ENCODE results near the gene NARF.

The NARF gene

GRCh38 chr17:82436601-82437324 lies 21.8 kb upstream of the NARF start:
- no peak overlapping the region for H3K27ac Mint-ChIP-seq
- H3K9me3 Mint-ChIP-seq: no peaks in the 10 kb centered on the region
- H3K27me3 Mint-ChIP-seq: no peaks in the 10 kb centered on the region
- DNase-seq: no peak
- peaks cover 11% of the 10 kb centered on the region for H3K36me3 Mint-ChIP-seq (ENCODE audit: insufficient read depth)
- ATAC-seq (replicated peaks): no peak
- H3K4me3 Mint-ChIP-seq: no peak overlapping the region
- peaks cover 3 to 17% of the 10 kb centered on the region in 2 donors for H3K4me1 Mint-ChIP-seq (ENCODE audit: low read depth in 2 of 2)

- Mint-ChIP-seq H3K27ac (no peak overlapping the region), H3K9me3 (no peaks in the 10 kb centered on the region), H3K36me3 (ENCODE audit: insufficient read depth) (peaks cover 12% of the 10 kb centered on the region), H3K27me3 (no peaks in the 10 kb centered on the region), H3K4me1 (ENCODE audit: low read depth in 2 of 2) (peaks cover 3 to 17% of the 10 kb centered on the region in 2 donors), H3K4me3 (no peak overlapping the region)
- DNase-seq: no peak
- ATAC-seq (replicated peaks): no peak
These were observed 21.2 kb upstream of the NARF start for GRCh38 chr17:82437325-82437668.

- Mint-ChIP-seq H3K27ac (peak overlapping the region in 1 of 2 donors; percentile 44), H3K27me3 (no peaks in the 10 kb centered on the region), H3K36me3 (ENCODE audit: insufficient read depth) (peaks cover 23% of the 10 kb centered on the region), H3K4me3 (no peak overlapping the region), H3K4me1 (ENCODE audit: low read depth in 2 of 2) (peaks cover 3 to 17% of the 10 kb centered on the region in 2 donors), H3K9me3 (no peaks in the 10 kb centered on the region)
- DNase-seq (no peak), ATAC-seq (replicated peaks) (no peak)
These were observed 19.9 kb upstream of the NARF start for GRCh38 chr17:82438401-82439193.

GRCh38 chr17:82439194-82439828 lies 19.2 kb upstream of the NARF start:
- Mint-ChIP-seq H3K36me3 (ENCODE audit: insufficient read depth) (peaks cover 25% of the 10 kb centered on the region), H3K27ac (no peak overlapping the region), H3K27me3 (no peaks in the 10 kb centered on the region), H3K4me3 (no peak overlapping the region), H3K4me1 (ENCODE audit: low read depth in 2 of 2) (peaks cover 0 to 11% of the 10 kb centered on the region in 2 donors), H3K9me3 (no peaks in the 10 kb centered on the region)
- DNase-seq (no peak), ATAC-seq (replicated peaks) (no peak)

- Mint-ChIP-seq H3K4me1 (ENCODE audit: low read depth in 2 of 2) (peaks cover 0 to 8% of the 10 kb centered on the region in 2 donors), H3K4me3 (no peak overlapping the region), H3K9me3 (no peaks in the 10 kb centered on the region), H3K27ac (no peak overlapping the region), H3K27me3 (no peaks in the 10 kb centered on the region), H3K36me3 (ENCODE audit: insufficient read depth) (peaks cover 30% of the 10 kb centered on the region)
- ATAC-seq (replicated peaks) (no peak), DNase-seq (no peak)
These were observed 18.6 kb upstream of the NARF start for GRCh38 chr17:82439829-82440365.

- peak; percentile 29 for ATAC-seq (replicated peaks)
These were observed 18.0 kb upstream of the NARF start for GRCh38 chr17:82440469-82440981.

GRCh38 chr17:82440991-82441627 lies 17.4 kb upstream of the NARF start:
- Mint-ChIP-seq H3K27ac (peak overlapping the region in 1 of 2 donors; percentile 59), H3K9me3 (no peaks in the 10 kb centered on the region), H3K4me1 (ENCODE audit: low read depth in 2 of 2) (peaks cover 0 to 8% of the 10 kb centered on the region in 2 donors), H3K36me3 (ENCODE audit: insufficient read depth) (peaks cover 30% of the 10 kb centered on the region), H3K27me3 (no peaks in the 10 kb centered on the region), H3K4me3 (no peak overlapping the region)
- DNase-seq (no peak), ATAC-seq (replicated peaks) (no peak)

More at GRCh38 chr17:82440469-82440981, 18.0 kb upstream of the NARF start:
- peaks cover 0 to 8% of the 10 kb centered on the region in 2 donors for H3K4me1 Mint-ChIP-seq (ENCODE audit: low read depth in 2 of 2)
- no peak for DNase-seq
- no peak overlapping the region for H3K27ac Mint-ChIP-seq
- no peaks in the 10 kb centered on the region for H3K9me3 Mint-ChIP-seq
- peaks cover 30% of the 10 kb centered on the region for H3K36me3 Mint-ChIP-seq (ENCODE audit: insufficient read depth)
- H3K4me3 Mint-ChIP-seq: no peak overlapping the region
- H3K27me3 Mint-ChIP-seq: no peaks in the 10 kb centered on the region

GRCh38 chr17:82441691-82442487 lies 16.7 kb upstream of the NARF start:
- H3K36me3 Mint-ChIP-seq (ENCODE audit: insufficient read depth): peaks cover 37% of the 10 kb centered on the region
- ATAC-seq (replicated peaks) (no peak), DNase-seq (no peak)
- H3K27ac Mint-ChIP-seq: peak overlapping the region in 1 of 2 donors; percentile 59
- no peaks in the 10 kb centered on the region for H3K27me3 Mint-ChIP-seq
- H3K4me1 Mint-ChIP-seq (ENCODE audit: low read depth in 2 of 2): peaks cover 3 to 11% of the 10 kb centered on the region in 2 donors
- no peaks in the 10 kb centered on the region for H3K9me3 Mint-ChIP-seq
- no peak overlapping the region for H3K4me3 Mint-ChIP-seq

- H3K4me3 Mint-ChIP-seq: no peak overlapping the region
- peaks cover 8 to 14% of the 10 kb centered on the region in 2 donors for H3K4me1 Mint-ChIP-seq (ENCODE audit: low read depth in 2 of 2)
- no peaks in the 10 kb centered on the region for H3K27me3 Mint-ChIP-seq
- no peak for ATAC-seq (replicated peaks)
- no peak for DNase-seq
- H3K36me3 Mint-ChIP-seq (ENCODE audit: insufficient read depth): peaks cover 40% of the 10 kb centered on the region
- peak overlapping the region in 1 of 2 donors; percentile 44 for H3K27ac Mint-ChIP-seq
- H3K9me3 Mint-ChIP-seq: no peaks in the 10 kb centered on the region
These were observed 15.7 kb upstream of the NARF start for GRCh38 chr17:82442643-82443464.

- H3K27ac Mint-ChIP-seq: peak overlapping the region in 1 of 2 donors; percentile 44
These were observed 14.9 kb upstream of the NARF start for GRCh38 chr17:82443465-82444283.

GRCh38 chr17:82444284-82444893 lies 14.2 kb upstream of the NARF start:
- Mint-ChIP-seq H3K27ac (no peak overlapping the region), H3K4me1 (ENCODE audit: low read depth in 2 of 2) (peaks cover 14 to 16% of the 10 kb centered on the region in 2 donors), H3K4me3 (no peak overlapping the region), H3K9me3 (no peaks in the 10 kb centered on the region), H3K36me3 (ENCODE audit: insufficient read depth) (peaks cover 44% of the 10 kb centered on the region), H3K27me3 (no peaks in the 10 kb centered on the region)
- DNase-seq (no peak), ATAC-seq (replicated peaks) (no peak)

More at GRCh38 chr17:82443465-82444283, 14.9 kb upstream of the NARF start:
- H3K4me3 Mint-ChIP-seq: no peak overlapping the region
- H3K36me3 Mint-ChIP-seq (ENCODE audit: insufficient read depth): peaks cover 40% of the 10 kb centered on the region
- peaks cover 9 to 15% of the 10 kb centered on the region in 2 donors for H3K4me1 Mint-ChIP-seq (ENCODE audit: low read depth in 2 of 2)
- no peaks in the 10 kb centered on the region for H3K27me3 Mint-ChIP-seq
- ATAC-seq (replicated peaks) (no peak), DNase-seq (no peak)
- H3K9me3 Mint-ChIP-seq: no peaks in the 10 kb centered on the region

All from effector memory CD8-positive, alpha-beta T cell (primary cell).